ENCODE results near the gene ODR4. TPM values are rescaled to one million over a fixed set of nuclear protein-coding genes. Genes with fewer than 3 reads are reported as not detected.
"Not testable (repeated sequence)": the region's sequence is repeated elsewhere in the genome, so short reads cannot be mapped to it uniquely, and the experiment has no call there.

ODR4 gene
- total RNA-seq, 2 experiments from 2014 or later, result 21.3 to 24.5 TPM

DNA sequence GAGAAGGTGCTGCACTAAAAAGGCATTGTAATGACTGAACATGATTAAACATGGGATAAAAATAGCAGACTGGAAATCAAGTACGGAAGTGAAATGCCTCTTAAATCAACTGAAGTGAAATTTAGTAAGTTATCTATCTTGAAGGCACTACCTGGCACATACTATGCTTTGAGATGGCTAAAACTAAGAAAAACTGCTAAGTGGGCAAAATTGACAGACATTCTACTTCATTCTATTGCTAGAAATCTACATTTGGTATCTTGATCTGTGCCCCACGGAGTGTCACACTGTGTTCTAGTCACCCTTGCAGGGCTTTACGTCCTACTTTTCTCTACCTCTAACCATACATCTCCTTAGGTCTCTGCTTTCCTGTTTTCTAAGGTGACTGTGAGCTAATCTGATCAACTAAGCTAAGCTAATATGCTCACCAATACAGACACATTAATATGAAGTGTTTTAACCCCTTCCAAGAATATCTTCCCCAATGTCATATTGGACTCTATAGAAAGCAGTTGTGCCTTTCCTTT is 81.2 kb downstream of the ODR4 start:
- Mint-ChIP-seq H3K36me3 (ENCODE audit: low read depth) (no peaks in the 10 kb centered on the region), H3K4me1 (ENCODE audit: low read depth) (no peaks in the 10 kb centered on the region), H3K27me3 (no peaks in the 10 kb centered on the region), H3K27ac (no peak overlapping the region), H3K9me3 (no peaks in the 10 kb centered on the region), H3K4me3 (no peak overlapping the region)
- TF ChIP-seq, protein P1, sequence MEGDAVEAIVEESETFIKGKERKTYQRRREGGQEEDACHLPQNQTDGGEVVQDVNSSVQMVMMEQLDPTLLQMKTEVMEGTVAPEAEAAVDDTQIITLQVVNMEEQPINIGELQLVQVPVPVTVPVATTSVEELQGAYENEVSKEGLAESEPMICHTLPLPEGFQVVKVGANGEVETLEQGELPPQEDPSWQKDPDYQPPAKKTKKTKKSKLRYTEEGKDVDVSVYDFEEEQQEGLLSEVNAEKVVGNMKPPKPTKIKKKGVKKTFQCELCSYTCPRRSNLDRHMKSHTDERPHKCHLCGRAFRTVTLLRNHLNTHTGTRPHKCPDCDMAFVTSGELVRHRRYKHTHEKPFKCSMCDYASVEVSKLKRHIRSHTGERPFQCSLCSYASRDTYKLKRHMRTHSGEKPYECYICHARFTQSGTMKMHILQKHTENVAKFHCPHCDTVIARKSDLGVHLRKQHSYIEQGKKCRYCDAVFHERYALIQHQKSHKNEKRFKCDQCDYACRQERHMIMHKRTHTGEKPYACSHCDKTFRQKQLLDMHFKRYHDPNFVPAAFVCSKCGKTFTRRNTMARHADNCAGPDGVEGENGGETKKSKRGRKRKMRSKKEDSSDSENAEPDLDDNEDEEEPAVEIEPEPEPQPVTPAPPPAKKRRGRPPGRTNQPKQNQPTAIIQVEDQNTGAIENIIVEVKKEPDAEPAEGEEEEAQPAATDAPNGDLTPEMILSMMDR (IDR thresholded peaks at IDR 0.05), result no peak
- Histone ChIP-seq H3K9me3 (ENCODE audit: control insufficient read depth in 1 of 2, insufficient read depth in 1 of 2, low read length in 2 of 2) (no peaks in the 10 kb centered on the region), H3K4me3 (ENCODE audit: low read length) (no peak overlapping the region), H3K36me3 (ENCODE audit: insufficient read depth, low read length) (no peaks in the 10 kb centered on the region), H3K4me1 (ENCODE audit: insufficient read depth, low read length) (no peaks in the 10 kb centered on the region), H3K27ac (ENCODE audit: low read depth in 1 of 2, low read length in 2 of 2) (no peak overlapping the region), H3K27me3 (ENCODE audit: control insufficient read depth in 1 of 2, insufficient read depth in 2 of 2, low read length in 2 of 2) (no peaks in the 10 kb centered on the region)
- ChIA-PET CTCF (no interaction called here), POLR2A (no interaction called here)
- ATAC-seq (ENCODE audit: poor library complexity), result no peak
- DNase-seq, result no peak
- intact Hi-C loops (cut with DNase I, micrococcal nuclease), result no loop called here

DNA sequence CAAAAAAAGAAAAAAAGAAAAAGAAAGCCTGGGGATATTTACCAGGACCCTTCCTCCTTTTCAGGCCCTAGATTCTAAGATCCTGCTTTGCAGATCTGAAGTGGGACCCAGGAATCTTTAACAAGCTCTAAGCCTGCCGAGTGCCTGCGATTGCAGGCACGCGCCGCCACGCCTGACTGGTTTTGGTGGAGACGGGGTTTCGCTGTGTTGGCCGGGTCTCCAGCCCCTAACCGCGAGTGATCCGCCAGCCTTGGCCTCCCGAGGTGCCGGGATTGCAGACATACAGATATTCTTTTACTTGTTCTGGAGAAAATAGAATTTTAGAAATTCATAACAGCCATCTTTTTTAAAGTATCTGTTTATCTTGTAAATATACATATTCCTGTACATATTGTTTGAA is 83.5 kb downstream of the ODR4 start:
- H3K4me1 ChIP-seq (ENCODE audit: insufficient read depth, low read length); H3K36me3 ChIP-seq (ENCODE audit: insufficient read depth, low read length); H3K36me3 Mint-ChIP-seq (ENCODE audit: low read depth); H3K27me3 Mint-ChIP-seq; H3K4me3 Mint-ChIP-seq; H3K27ac Mint-ChIP-seq; H3K4me1 Mint-ChIP-seq (ENCODE audit: low read depth); CTCF ChIA-PET; POLR2A ChIA-PET; H3K4me3 ChIP-seq (ENCODE audit: low read length); H3K9me3 ChIP-seq (ENCODE audit: control insufficient read depth in 1 of 2, insufficient read depth in 1 of 2, low read length in 2 of 2); intact Hi-C loops (cut with DNase I, micrococcal nuclease); H3K27ac ChIP-seq (ENCODE audit: low read depth in 1 of 2, low read length in 2 of 2); H3K9me3 Mint-ChIP-seq; H3K27me3 ChIP-seq (ENCODE audit: control insufficient read depth in 1 of 2, insufficient read depth in 2 of 2, low read length in 2 of 2); ATAC-seq (ENCODE audit: poor library complexity); DNase-seq: not testable (repeated sequence)

DNA sequence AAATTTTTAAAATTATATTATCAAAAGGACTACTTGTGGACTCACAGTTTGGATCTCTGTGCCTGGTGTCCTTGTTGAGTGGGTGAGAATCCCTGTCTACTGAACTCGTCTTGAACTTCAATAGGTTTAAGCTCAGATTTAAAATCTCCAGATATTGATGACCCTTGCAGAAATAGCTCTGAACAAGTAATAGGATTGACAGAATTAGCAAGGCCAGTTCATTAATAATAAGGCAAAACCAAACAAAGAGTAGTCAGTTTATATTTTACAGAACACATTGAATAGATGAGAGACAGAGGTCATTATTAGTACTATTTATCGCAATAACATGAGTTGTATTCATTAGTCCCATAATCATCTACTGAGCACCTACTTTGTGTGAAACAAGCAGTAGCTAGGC is 85.4 kb downstream of the ODR4 start, which contains the start of gene PDC:
PDC (minus strand) TSS at position 101 of the 400 bp plus-strand sequence. CDS start 11,655 bp downstream, outside the sequence.
- Mint-ChIP-seq H3K36me3 (ENCODE audit: low read depth) (no peaks in the 10 kb centered on the region), H3K9me3 (no peaks in the 10 kb centered on the region), H3K4me1 (ENCODE audit: low read depth) (no peaks in the 10 kb centered on the region), H3K4me3 (no peak within 1 kb of the TSS), H3K27me3 (peaks cover under 1% of the 10 kb centered on the region), H3K27ac (no peak within 1 kb of the TSS)
- no peaks in the 10 kb centered on the region for H3K27me3 ChIP-seq (ENCODE audit: control insufficient read depth in 1 of 2, insufficient read depth in 2 of 2, low read length in 2 of 2)
- no peak within 1 kb of the TSS for H3K27ac ChIP-seq (ENCODE audit: low read depth in 1 of 2, low read length in 2 of 2)
- ChIA-PET POLR2A (no interaction called here), CTCF (interaction anchor here (1.3 to 1.4 kb wide), 2 partner anchors 9 to 19 kb away, joined by 3 read pairs; no protein-coding TSS in a partner anchor)
- DNase-seq, result no peak
- ATAC-seq (ENCODE audit: poor library complexity), result no peak
- intact Hi-C loops (cut with DNase I, micrococcal nuclease), result no loop called here
- no peaks in the 10 kb centered on the region for H3K36me3 ChIP-seq (ENCODE audit: insufficient read depth, low read length)
- H3K4me3 ChIP-seq (ENCODE audit: low read length), result no peak within 1 kb of the TSS
- H3K9me3 ChIP-seq (ENCODE audit: control insufficient read depth in 1 of 2, insufficient read depth in 1 of 2, low read length in 2 of 2), result no peaks in the 10 kb centered on the region
- TF ChIP-seq, protein P1 (IDR thresholded peaks at IDR 0.05), result no peak
- H3K4me1 ChIP-seq (ENCODE audit: insufficient read depth, low read length), result no peaks in the 10 kb centered on the region

DNA sequence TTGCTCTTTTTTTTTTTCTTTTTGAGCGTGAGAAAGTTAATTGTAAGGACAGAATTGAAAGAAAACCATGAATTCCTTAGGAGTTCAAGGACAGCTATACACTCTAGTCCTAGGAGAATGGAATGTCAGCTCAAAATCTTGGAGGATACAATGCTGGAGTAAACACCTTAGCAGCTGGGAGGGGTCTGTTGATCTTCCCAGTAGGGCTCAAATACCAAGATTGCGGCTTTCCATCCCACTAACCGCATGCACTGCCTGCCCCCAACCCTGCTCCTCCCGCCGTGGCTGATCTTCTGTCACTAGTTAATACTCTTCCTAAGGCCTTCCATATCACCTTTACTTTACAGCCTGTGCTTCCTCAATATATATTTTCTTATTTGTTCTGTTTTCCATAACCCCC is 87.9 kb downstream of the ODR4 start:
- Histone ChIP-seq H3K27me3 (ENCODE audit: control insufficient read depth in 1 of 2, insufficient read depth in 2 of 2, low read length in 2 of 2) (no peaks in the 10 kb centered on the region), H3K4me1 (ENCODE audit: insufficient read depth, low read length) (no peaks in the 10 kb centered on the region), H3K4me3 (ENCODE audit: low read length) (no peak overlapping the region), H3K27ac (ENCODE audit: low read depth in 1 of 2, low read length in 2 of 2) (no peak overlapping the region), H3K36me3 (ENCODE audit: insufficient read depth, low read length) (no peaks in the 10 kb centered on the region), H3K9me3 (ENCODE audit: control insufficient read depth in 1 of 2, insufficient read depth in 1 of 2, low read length in 2 of 2) (no peaks in the 10 kb centered on the region)
- H3K36me3 Mint-ChIP-seq (ENCODE audit: low read depth), result no peaks in the 10 kb centered on the region
- DNase-seq (no peak), ATAC-seq (ENCODE audit: poor library complexity) (no peak)
- H3K27me3 Mint-ChIP-seq, result peaks cover 8% of the 10 kb centered on the region
- ChIA-PET POLR2A (no interaction called here), CTCF (no interaction called here)
- TF ChIP-seq, protein P1 (IDR thresholded peaks at IDR 0.05), result no peak
- no peaks in the 10 kb centered on the region for H3K9me3 Mint-ChIP-seq
- no peak overlapping the region for H3K4me3 Mint-ChIP-seq
- no peak overlapping the region for H3K27ac Mint-ChIP-seq
- intact Hi-C loops (cut with DNase I, micrococcal nuclease), result no loop called here
- H3K4me1 Mint-ChIP-seq (ENCODE audit: low read depth), result no peaks in the 10 kb centered on the region

Data from CD4-positive, alpha-beta T cell (primary cell).